Measurements from ENCODE around the gene RAMP1.

GRCh38 chr2:237858294-237859081 lies 935 bp upstream of the RAMP1 start:
- TF ChIP-seq CTCF (IDR thresholded peaks at IDR 0.05) (peak; percentile 24 to 85 (median 76)), POLR2A (IDR thresholded peaks at IDR 0.05) (no peak)

All from thyroid gland (tissue), 4 donors.